Esophagus muscularis mucosa (tissue), 4 donors: Measurements from ENCODE around the gene TAF3. TPM values are rescaled to one million over a fixed set of nuclear protein-coding genes. Genes with fewer than 3 reads are reported as not detected.
A peak's percentile ranks its signal among the peaks of the same experiment; 100 is the strongest.

Source experiments
- DNase-seq: peaks from one replicate; pipeline ENCODE4 v3.0.0-alpha.2; 2017; ENCODE audit errors: extremely low spot score
- H3K27ac ChIP-seq, 4 donors: fragments of 200-600 bp; sonication (generic); replicated peaks in 1 of 4; 1 replicate in 3 of 4; 2 replicates in 1 of 4; pipeline ENCODE4 v1.5.1; 2016 to 2019; ENCODE audit warnings: mild to moderate bottlenecking in 1 of 4
- H3K27me3 ChIP-seq, 4 donors: fragments of 200-600 bp; sonication (generic); one replicate each; pipeline versions ENCODE4 v1.5.1 to v1.6.0; 2016 to 2019
- H3K36me3 ChIP-seq, 4 donors: fragments of 200-600 bp; sonication (generic); one replicate each; pipeline ENCODE4 v1.5.1; 2016 to 2019
- H3K4me1 ChIP-seq, 4 donors: fragments of 200-600 bp; sonication (generic); one replicate each; pipeline ENCODE4 v1.5.1; 2016 to 2019
- H3K4me3 ChIP-seq, 4 donors: fragments of 200-600 bp; sonication (generic); 1 replicate in 2 of 4; 2 replicates in 2 of 4; pipeline ENCODE4 v1.5.1; 2016 to 2019; ENCODE audit warnings: mild to moderate bottlenecking in 4 of 4, moderate library complexity in 1 of 4
- H3K9me3 ChIP-seq, 4 donors: fragments of 200-600 bp; sonication (generic); 1 replicate in 3 of 4; 2 replicates in 1 of 4; pipeline ENCODE4 v1.5.1; 2016 to 2019
- EP300 ChIP-seq: sonication (generic); formaldehyde crosslinking; IDR thresholded peaks from one replicate; pipeline ENCODE4 v1.6.1; 2017; ENCODE audit warnings: antibody characterized with exemption
- POLR2A ChIP-seq: fragments of 450-650 bp; IDR thresholded peaks from one replicate; pipeline ENCODE4 v1.6.1; 2017; ENCODE audit warnings: antibody characterized with exemption, moderate library complexity, mild to moderate bottlenecking, low read depth
- POLR2AphosphoS5 ChIP-seq, 2 donors: sonication (generic); formaldehyde crosslinking; IDR thresholded peaks; one replicate each; pipeline ENCODE4 v1.6.1; 2017; ENCODE audit warnings: antibody characterized with exemption in 2 of 2
- WGBS: methylation state at CpG from one replicate; pipeline ENCODE4 v1.1.5; 2018; 5-methylcytosine and 5-hydroxymethylcytosine counted together
- intact Hi-C: fragments of 100-400 bp; cut with DNase I; formaldehyde crosslinking; loops from one replicate; pipeline ENCODE4 v1.15.1; 2023
- total RNA-seq, 4 donors: library from RNA; depleted of rRNA; stranded (reverse); fragments of >200 nt; gene quantifications; one replicate each; pipeline versions ENCODE4 v1.1.0 to v1.2.1, GENCODE V29; 2016
- TF ChIP-seq, protein P1 (sequence below), 3 experiments: fragments of 200-600 bp in 2 of 3; fragments of 450-650 bp in 1 of 3; sonication (generic) in 2 of 3; IDR thresholded peaks; one replicate each; pipeline ENCODE4 v1.5.1; 2017 to 2019; ENCODE audit warnings: antibody characterized with exemption in 3 of 3, mild to moderate bottlenecking in 2 of 3, moderate library complexity in 1 of 3

The TAF3 gene
- total RNA-seq, 4 donors from 2014 or later, result 8.8 to 11.2 (median 10.7) TPM

DNA sequence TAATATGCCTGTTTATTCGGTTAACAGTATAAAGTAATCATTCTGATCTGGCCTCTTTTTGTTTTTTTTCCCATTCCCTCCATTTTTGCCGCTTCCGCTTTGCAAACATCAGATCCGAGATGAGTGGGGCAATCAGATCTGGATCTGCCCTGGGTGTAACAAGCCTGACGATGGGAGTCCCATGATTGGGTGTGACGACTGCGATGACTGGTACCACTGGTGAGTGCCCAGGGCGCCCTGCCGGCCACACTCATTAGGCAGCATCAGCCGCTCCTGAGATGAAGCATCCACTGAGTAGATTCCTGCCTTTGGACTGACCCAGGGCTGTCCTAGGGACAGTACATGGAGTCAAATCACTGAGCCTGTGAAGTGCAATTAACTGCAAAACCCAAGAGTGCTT, 195.3 kb downstream of the TAF3 start:
- H3K36me3 ChIP-seq, result peaks cover 32 to 62% (median 44%) of the 10 kb centered on the region in 4 donors
- no peaks in the 10 kb centered on the region for H3K27me3 ChIP-seq
- H3K4me1 ChIP-seq, result no peaks in the 10 kb centered on the region
- DNase-seq, result no peak
- 97% methylated on average over 8 of the region's 10 CpGs for WGBS
- no peak overlapping the region for H3K4me3 ChIP-seq
- no peak for TF ChIP-seq EP300
- TF ChIP-seq POLR2AphosphoS5 (IDR thresholded peaks at IDR 0.05), result no peak
- intact Hi-C loops, result no loop called here
- no peaks in the 10 kb centered on the region for H3K9me3 ChIP-seq
- H3K27ac ChIP-seq, result no peak overlapping the region

DNA sequence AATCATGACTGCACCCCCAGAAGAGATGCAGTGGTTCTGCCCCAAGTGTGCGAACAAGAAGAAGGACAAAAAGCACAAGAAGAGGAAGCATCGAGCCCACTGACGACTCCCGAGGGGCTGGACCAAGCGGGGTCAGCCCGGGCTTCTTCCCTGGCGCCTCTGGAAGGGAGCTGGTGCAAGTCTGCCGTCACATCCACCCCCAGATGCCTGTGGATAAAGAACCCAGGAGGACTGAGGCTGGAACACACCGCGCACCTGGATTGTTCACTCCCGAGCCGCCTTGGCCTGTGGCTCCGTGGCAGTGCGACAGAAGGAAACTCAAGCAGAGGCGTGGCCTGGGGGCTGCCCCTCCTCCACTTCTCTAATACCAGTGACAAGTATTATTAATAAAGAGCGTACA, 196.3 kb downstream of the TAF3 start:
- Histone ChIP-seq H3K36me3 (peaks cover 25 to 54% (median 38%) of the 10 kb centered on the region in 4 donors), H3K27ac (no peak overlapping the region), H3K4me1 (no peaks in the 10 kb centered on the region), H3K4me3 (no peak overlapping the region), H3K9me3 (no peaks in the 10 kb centered on the region), H3K27me3 (no peaks in the 10 kb centered on the region)
- TF ChIP-seq POLR2AphosphoS5 (IDR thresholded peaks at IDR 0.05), result no peak
- no peak for TF ChIP-seq EP300
- TF ChIP-seq, protein P1, sequence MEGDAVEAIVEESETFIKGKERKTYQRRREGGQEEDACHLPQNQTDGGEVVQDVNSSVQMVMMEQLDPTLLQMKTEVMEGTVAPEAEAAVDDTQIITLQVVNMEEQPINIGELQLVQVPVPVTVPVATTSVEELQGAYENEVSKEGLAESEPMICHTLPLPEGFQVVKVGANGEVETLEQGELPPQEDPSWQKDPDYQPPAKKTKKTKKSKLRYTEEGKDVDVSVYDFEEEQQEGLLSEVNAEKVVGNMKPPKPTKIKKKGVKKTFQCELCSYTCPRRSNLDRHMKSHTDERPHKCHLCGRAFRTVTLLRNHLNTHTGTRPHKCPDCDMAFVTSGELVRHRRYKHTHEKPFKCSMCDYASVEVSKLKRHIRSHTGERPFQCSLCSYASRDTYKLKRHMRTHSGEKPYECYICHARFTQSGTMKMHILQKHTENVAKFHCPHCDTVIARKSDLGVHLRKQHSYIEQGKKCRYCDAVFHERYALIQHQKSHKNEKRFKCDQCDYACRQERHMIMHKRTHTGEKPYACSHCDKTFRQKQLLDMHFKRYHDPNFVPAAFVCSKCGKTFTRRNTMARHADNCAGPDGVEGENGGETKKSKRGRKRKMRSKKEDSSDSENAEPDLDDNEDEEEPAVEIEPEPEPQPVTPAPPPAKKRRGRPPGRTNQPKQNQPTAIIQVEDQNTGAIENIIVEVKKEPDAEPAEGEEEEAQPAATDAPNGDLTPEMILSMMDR (IDR thresholded peaks at IDR 0.05), result no peak
- TF ChIP-seq POLR2A, result no peak
- no peak for DNase-seq
- intact Hi-C loops, result no loop called here
- 92% methylated on average over 15 of the region's 16 CpGs for WGBS

DNA sequence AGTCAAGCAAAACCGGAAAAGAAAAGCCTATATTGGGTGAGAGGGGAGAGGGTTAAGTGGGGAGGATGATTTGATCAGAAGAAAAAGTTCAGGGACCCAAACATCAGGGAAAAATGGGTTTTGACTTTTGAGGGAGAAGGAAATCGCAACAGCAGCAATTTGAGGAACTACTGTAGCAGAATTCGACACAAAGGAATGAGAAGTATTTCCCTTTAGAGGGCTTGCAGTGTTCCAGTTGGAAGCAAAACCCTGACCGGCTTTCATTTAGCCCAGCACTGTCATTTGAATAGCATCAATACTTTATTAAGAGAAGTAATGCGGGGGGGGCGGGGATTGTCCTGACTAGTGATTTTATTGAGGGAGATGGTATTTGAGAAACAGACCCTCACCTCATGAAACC, 199.0 kb downstream of the TAF3 start:
- intact Hi-C loops, result no loop called here
- H3K27me3 ChIP-seq, result peaks cover 0 to 5% (median 0%) of the 10 kb centered on the region in 4 donors
- no peak for DNase-seq
- 62% methylated on average over 6 of the region's 6 CpGs for WGBS
- H3K27ac ChIP-seq, result no peak overlapping the region
- H3K4me1 ChIP-seq, result no peaks in the 10 kb centered on the region
- H3K4me3 ChIP-seq, result no peak overlapping the region
- TF ChIP-seq, protein P1 (IDR thresholded peaks at IDR 0.05), result no peak
- no peak for TF ChIP-seq POLR2A
- no peak for TF ChIP-seq POLR2AphosphoS5 (IDR thresholded peaks at IDR 0.05)
- TF ChIP-seq EP300, result no peak
- H3K36me3 ChIP-seq, result peaks cover 15 to 27% (median 18%) of the 10 kb centered on the region in 4 donors
- H3K9me3 ChIP-seq, result no peaks in the 10 kb centered on the region

DNA sequence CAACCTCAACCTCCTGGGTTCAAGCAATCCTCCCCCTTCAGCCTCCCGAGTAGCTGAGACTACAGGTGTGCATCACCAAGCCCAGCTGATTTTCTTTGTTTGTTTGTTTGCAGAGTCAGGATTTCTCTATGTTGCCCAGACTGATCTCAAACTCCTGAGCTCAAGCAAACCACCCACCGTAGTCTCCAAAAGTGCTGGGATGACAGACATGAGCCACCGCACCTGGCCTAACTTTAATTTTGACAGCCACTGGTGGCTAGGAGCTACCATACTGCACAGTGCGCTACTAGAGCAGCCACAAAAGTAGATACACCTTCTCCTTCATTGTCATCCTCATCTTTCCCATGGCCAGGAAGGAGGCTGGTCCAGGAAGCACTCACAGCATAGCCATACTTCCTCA, 205.0 kb downstream of the TAF3 start:
- Histone ChIP-seq H3K4me3 (no peak overlapping the region), H3K4me1 (no peaks in the 10 kb centered on the region), H3K27ac (no peak overlapping the region), H3K9me3 (no peaks in the 10 kb centered on the region), H3K27me3 (peaks cover 0 to 36% (median 6%) of the 10 kb centered on the region in 4 donors), H3K36me3 (no peaks in the 10 kb centered on the region)
- intact Hi-C loops, result no loop called here
- TF ChIP-seq POLR2AphosphoS5 (IDR thresholded peaks at IDR 0.05) (no peak), POLR2A (no peak)
- peak; percentile 77 for DNase-seq
- WGBS, result 92% methylated on average over 4 of the region's 4 CpGs

DNA sequence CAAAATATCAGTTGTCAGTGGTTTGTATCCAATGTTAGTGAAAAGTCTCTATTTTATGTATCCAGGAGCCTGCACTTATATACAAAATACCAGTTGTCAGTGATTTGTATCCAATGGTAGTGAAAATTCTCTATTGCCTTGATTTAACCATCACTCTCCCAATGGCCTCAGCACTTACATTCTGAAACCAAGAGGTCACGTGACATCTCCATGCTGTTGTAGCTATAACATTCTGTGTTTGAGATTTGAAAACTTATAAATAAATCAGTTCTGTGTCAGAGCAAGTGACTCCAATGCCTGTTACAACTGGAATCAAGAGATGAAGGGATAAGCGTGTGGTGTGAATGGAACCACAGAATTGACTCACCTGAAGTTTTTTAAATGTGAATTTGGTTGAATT, 205.5 kb downstream of the TAF3 start:
- 94% methylated on average over 2 of the region's 2 CpGs for WGBS
- no peaks in the 10 kb centered on the region for H3K36me3 ChIP-seq
- DNase-seq, result peak; percentile 31
- no peak overlapping the region for H3K4me3 ChIP-seq
- intact Hi-C loops, result no loop called here
- H3K9me3 ChIP-seq, result no peaks in the 10 kb centered on the region
- TF ChIP-seq POLR2AphosphoS5 (IDR thresholded peaks at IDR 0.05), result no peak
- TF ChIP-seq, protein P1 (IDR thresholded peaks at IDR 0.05), result no peak
- TF ChIP-seq POLR2A, result no peak
- TF ChIP-seq EP300, result no peak
- H3K4me1 ChIP-seq, result no peaks in the 10 kb centered on the region
- H3K27me3 ChIP-seq, result peaks cover 0 to 37% (median 6%) of the 10 kb centered on the region in 4 donors
- no peak overlapping the region for H3K27ac ChIP-seq
